GM23338 (cell line): ENCODE results near the gene USP30. TPM values are rescaled to one million over a fixed set of nuclear protein-coding genes. Genes with fewer than 3 reads are reported as not detected.

Source experiments
- ATAC-seq: fragments of 200-7000 bp; cut with Tn5 transposase; 3 replicates; pipeline ENCODE4 v1.9.1; 2020
- DNase-seq: peaks from one replicate; pipeline ENCODE4 v3.0.0-alpha.2; 2015; ENCODE audit warnings: low spot score
- H2AFZ ChIP-seq: fragments of 200-600 bp; sonication (generic); 2 replicates; pipeline ENCODE4 v1.8.0; 2016; ENCODE audit warnings: antibody characterized with exemption, mild to moderate bottlenecking, moderate library complexity
- H3F3A ChIP-seq: fragments of 200-600 bp; sonication (generic); replicated peaks from 2 replicates; pipeline ENCODE4 v1.8.0; 2017; ENCODE audit warnings: antibody characterized with exemption, mixed run types, low read depth
- H3K27ac ChIP-seq: fragments of 200-600 bp; sonication (generic); 2 replicates; pipeline ENCODE4 v1.6.1; 2016; ENCODE audit warnings: low read depth
- H3K27me3 ChIP-seq: fragments of 200-600 bp; sonication (generic); 2 replicates; pipeline ENCODE4 v1.8.0; 2016; ENCODE audit warnings: mild to moderate bottlenecking, mixed run types, moderate library complexity; ENCODE audit not compliant: insufficient read depth
- H3K36me3 ChIP-seq: fragments of 200-600 bp; sonication (generic); 2 replicates; pipeline ENCODE4 v1.8.0; 2016; ENCODE audit warnings: mild to moderate bottlenecking; ENCODE audit not compliant: insufficient read depth
- H3K4me1 ChIP-seq: fragments of 200-600 bp; sonication (generic); 2 replicates; pipeline ENCODE4 v1.8.0; 2016; ENCODE audit warnings: mild to moderate bottlenecking, moderate library complexity; ENCODE audit not compliant: insufficient read depth
- H3K4me2 ChIP-seq: fragments of 200-600 bp; sonication (generic); 2 replicates; pipeline ENCODE4 v1.7.1; 2017; ENCODE audit warnings: mixed run types
- H3K4me3 ChIP-seq: fragments of 200-600 bp; sonication (generic); 2 replicates; pipeline ENCODE4 v1.6.1; 2016; ENCODE audit warnings: mixed run types
- H3K79me2 ChIP-seq: fragments of 200-600 bp; sonication (generic); replicated peaks from 2 replicates; pipeline ENCODE4 v1.8.0; 2017; ENCODE audit warnings: mild to moderate bottlenecking; ENCODE audit not compliant: insufficient read depth
- H3K9me2 ChIP-seq: fragments of 200-600 bp; sonication (generic); 2 replicates; pipeline ENCODE4 v1.8.0; 2017; ENCODE audit not compliant: insufficient read depth
- H4K20me1 ChIP-seq: fragments of 200-600 bp; sonication (generic); replicated peaks from 2 replicates; pipeline ENCODE4 v1.8.0; 2017; ENCODE audit warnings: mild to moderate bottlenecking; ENCODE audit not compliant: insufficient read depth
- H3K27ac Mint-ChIP-seq: 2 replicates; pipeline ENCODE4 v1.8.0; 2020; ENCODE audit warnings: inconsistent platforms, mild to moderate bottlenecking, moderate library complexity, mixed read lengths
- H3K27me3 Mint-ChIP-seq: 3 replicates; pipeline ENCODE4 v1.8.0; 2022; ENCODE audit warnings: low read depth, mild to moderate bottlenecking, moderate library complexity, mixed read lengths, inconsistent platforms; ENCODE audit not compliant: insufficient read depth, poor library complexity
- H3K36me3 Mint-ChIP-seq: 3 replicates; pipeline ENCODE4 v1.8.0; 2021; ENCODE audit warnings: low read depth, mild to moderate bottlenecking, inconsistent platforms, moderate library complexity, mixed read lengths
- H3K4me1 Mint-ChIP-seq: 3 replicates; pipeline ENCODE4 v1.8.0; 2020; ENCODE audit warnings: mild to moderate bottlenecking, inconsistent platforms, mixed read lengths
- H3K4me3 Mint-ChIP-seq: 3 replicates; pipeline ENCODE4 v1.8.0; 2021; ENCODE audit warnings: moderate library complexity, mild to moderate bottlenecking, inconsistent platforms, mixed read lengths
- H3K9me3 Mint-ChIP-seq: 3 replicates; pipeline ENCODE4 v1.8.0; 2020; ENCODE audit warnings: moderate library complexity, mild to moderate bottlenecking, inconsistent platforms, mixed read lengths
- CREB1 ChIP-seq: fragments of 250-450 bp; sonication (Bioruptor Pico); IDR thresholded peaks from 2 replicates; pipeline ENCODE4 v1.5.0; 2020; ENCODE audit warnings: low read depth, mild to moderate bottlenecking, moderate library complexity
- ETS1 ChIP-seq: IDR thresholded peaks from 2 replicates; pipeline ENCODE4 v1.6.1; 2016; ENCODE audit warnings: antibody characterized with exemption
- EZH2 ChIP-seq: fragments of 200-600 bp; sonication (generic); IDR thresholded peaks from one replicate; pipeline ENCODE4 v1.8.0; 2017; ENCODE audit warnings: antibody characterized with exemption, mild to moderate bottlenecking, low read depth; ENCODE audit not compliant: unreplicated experiment
- EZH2phosphoT487 ChIP-seq: fragments of 200-600 bp; sonication (generic); IDR thresholded peaks from one replicate; pipeline ENCODE4 v1.8.1; 2018; ENCODE audit warnings: antibody characterized with exemption; ENCODE audit not compliant: unreplicated experiment
- JUNB ChIP-seq: IDR thresholded peaks from one replicate; pipeline ENCODE4 v1.6.1; 2016; ENCODE audit warnings: antibody characterized with exemption; ENCODE audit not compliant: unreplicated experiment
- NANOG ChIP-seq: IDR thresholded peaks from 2 replicates; pipeline ENCODE4 v1.6.1; 2016; ENCODE audit warnings: antibody characterized with exemption, borderline replicate concordance
- POLR2AphosphoS5 ChIP-seq: IDR thresholded peaks from 2 replicates; pipeline ENCODE4 v1.6.1; 2016; ENCODE audit warnings: antibody characterized with exemption, low read depth
- REST ChIP-seq: IDR thresholded peaks from one replicate; pipeline ENCODE4 v1.6.1; 2018; ENCODE audit warnings: antibody characterized with exemption; ENCODE audit not compliant: unreplicated experiment
- STAT1 ChIP-seq: IDR thresholded peaks from one replicate; pipeline ENCODE4 v1.6.1; 2016; ENCODE audit warnings: antibody characterized with exemption; ENCODE audit not compliant: unreplicated experiment
- ZNF114 ChIP-seq: fragments of 250-450 bp; sonication (Bioruptor Pico); IDR thresholded peaks from 2 replicates; pipeline ENCODE4 v1.5.0; 2020; ENCODE audit warnings: mild to moderate bottlenecking, moderate library complexity
- ZNF331 ChIP-seq: fragments of 250-450 bp; sonication (Bioruptor Pico); IDR thresholded peaks from 2 replicates; pipeline ENCODE4 v1.5.0; 2020; ENCODE audit warnings: low read depth, mild to moderate bottlenecking, moderate library complexity
- ZNF462 ChIP-seq: fragments of 250-450 bp; sonication (Bioruptor Pico); IDR thresholded peaks from 2 replicates; pipeline ENCODE4 v1.5.0; 2020; ENCODE audit warnings: mild to moderate bottlenecking, moderate library complexity
- polyA plus RNA-seq: library from polyadenylated mRNA; unstranded; fragments of >200 nt; fragmentation: Nextera tagmentation; extraction: Ambion mirVana; gene quantifications from 2 replicates; pipeline ENCODE4 v1.2.1, GENCODE V29; 2016
- total RNA-seq: library from RNA; depleted of rRNA; stranded (reverse); fragments of >200 nt; shearing (Covaris generic); gene quantifications from 2 replicates; pipeline ENCODE4 v1.2.3, GENCODE V29; 2014
- TF ChIP-seq, protein P1 (sequence below), 2 experiments: fragments of 200-600 bp in 1 of 2; sonication (generic) in 1 of 2; conservative IDR thresholded peaks; 2 replicates each; pipeline versions ENCODE4 v1.5.1 to v1.6.1; 2016 to 2017; ENCODE audit warnings: antibody characterized with exemption in 2 of 2, low read depth in 2 of 2, mild to moderate bottlenecking in 2 of 2, moderate library complexity in 1 of 2

USP30 gene
- total and polyA plus RNA-seq, 2 experiments from 2014 or later: 2.9 to 6.1 TPM

DNA sequence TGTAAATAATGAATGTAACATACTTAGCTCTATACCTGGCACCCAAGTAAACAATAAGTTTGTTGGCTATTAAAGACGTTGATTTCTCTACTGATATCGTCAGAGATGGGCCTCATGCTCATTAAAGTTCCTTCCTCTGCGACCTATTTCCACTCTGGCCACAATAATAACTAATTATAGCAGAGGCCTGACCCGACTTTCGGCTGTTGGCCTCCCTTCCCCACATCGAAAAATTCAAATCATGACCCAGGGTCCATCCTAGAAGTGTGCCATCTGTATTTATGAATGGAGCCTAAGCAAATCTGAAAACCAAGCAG is 321 bp upstream of the USP30 start:
- peak overlapping the region; percentile 93 for H3K4me2 ChIP-seq
- peaks cover 9% of the 10 kb centered on the region; the same call in 1 of the 2 replicates for H3K4me1 ChIP-seq
- ATAC-seq (no peak), DNase-seq (no peak)
- H4K20me1 ChIP-seq: no peaks in the 10 kb centered on the region; the same call in 1 of the 2 replicates
- Mint-ChIP-seq H3K36me3 (no peaks in the 10 kb centered on the region), H3K9me3 (no peaks in the 10 kb centered on the region; the same call in 2 of the 3 replicates), H3K27ac (no peak overlapping the region), H3K4me1 (peaks cover 12% of the 10 kb centered on the region), H3K27me3 (peaks cover 2% of the 10 kb centered on the region), H3K4me3 (peak overlapping the region; percentile 95)
- H3K36me3 ChIP-seq: no peaks in the 10 kb centered on the region
- H3K4me3 ChIP-seq: peak overlapping the region; percentile 97
- peak overlapping the region; percentile 85 for H2AFZ ChIP-seq
- TF ChIP-seq STAT1: no peak
- no peak for TF ChIP-seq ZNF462
- TF ChIP-seq EZH2: no peak
- TF ChIP-seq REST: no peak
- no peak for TF ChIP-seq ETS1
- TF ChIP-seq JUNB: no peak
- no peak for TF ChIP-seq CREB1 (CRISPR knock-in tag)
- no peak for TF ChIP-seq POLR2AphosphoS5
- no peak for TF ChIP-seq ZNF331 (CRISPR knock-in tag)
- no peak for TF ChIP-seq NANOG
- TF ChIP-seq ZNF114 (CRISPR knock-in tag): no peak
- TF ChIP-seq, protein P1, sequence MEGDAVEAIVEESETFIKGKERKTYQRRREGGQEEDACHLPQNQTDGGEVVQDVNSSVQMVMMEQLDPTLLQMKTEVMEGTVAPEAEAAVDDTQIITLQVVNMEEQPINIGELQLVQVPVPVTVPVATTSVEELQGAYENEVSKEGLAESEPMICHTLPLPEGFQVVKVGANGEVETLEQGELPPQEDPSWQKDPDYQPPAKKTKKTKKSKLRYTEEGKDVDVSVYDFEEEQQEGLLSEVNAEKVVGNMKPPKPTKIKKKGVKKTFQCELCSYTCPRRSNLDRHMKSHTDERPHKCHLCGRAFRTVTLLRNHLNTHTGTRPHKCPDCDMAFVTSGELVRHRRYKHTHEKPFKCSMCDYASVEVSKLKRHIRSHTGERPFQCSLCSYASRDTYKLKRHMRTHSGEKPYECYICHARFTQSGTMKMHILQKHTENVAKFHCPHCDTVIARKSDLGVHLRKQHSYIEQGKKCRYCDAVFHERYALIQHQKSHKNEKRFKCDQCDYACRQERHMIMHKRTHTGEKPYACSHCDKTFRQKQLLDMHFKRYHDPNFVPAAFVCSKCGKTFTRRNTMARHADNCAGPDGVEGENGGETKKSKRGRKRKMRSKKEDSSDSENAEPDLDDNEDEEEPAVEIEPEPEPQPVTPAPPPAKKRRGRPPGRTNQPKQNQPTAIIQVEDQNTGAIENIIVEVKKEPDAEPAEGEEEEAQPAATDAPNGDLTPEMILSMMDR (conservative IDR thresholded peaks at IDR 0.05; ENCODE audit: low read depth in 2 of 2): no peak
- no peak for TF ChIP-seq EZH2phosphoT487
- no peaks in the 10 kb centered on the region for H3K27me3 ChIP-seq
- no peak overlapping the region for H3K27ac ChIP-seq
- no peaks in the 10 kb centered on the region for H3K9me2 ChIP-seq
- H3F3A ChIP-seq: no peaks in the 10 kb centered on the region
- no peaks in the 10 kb centered on the region for H3K79me2 ChIP-seq
